ENCODE measurements around the gene CENPP.

CENPP gene

GRCh38 chr9:92615790-92616189 lies 290.0 kb downstream of the CENPP start:
- no peak overlapping the region for H3K9ac ChIP-seq
- no peak overlapping the region for H3K4me2 ChIP-seq (ENCODE audit: low read length)
- H3K4me3 ChIP-seq (ENCODE audit: low read depth, low read length) = no peak overlapping the region
- TF ChIP-seq, protein P1, sequence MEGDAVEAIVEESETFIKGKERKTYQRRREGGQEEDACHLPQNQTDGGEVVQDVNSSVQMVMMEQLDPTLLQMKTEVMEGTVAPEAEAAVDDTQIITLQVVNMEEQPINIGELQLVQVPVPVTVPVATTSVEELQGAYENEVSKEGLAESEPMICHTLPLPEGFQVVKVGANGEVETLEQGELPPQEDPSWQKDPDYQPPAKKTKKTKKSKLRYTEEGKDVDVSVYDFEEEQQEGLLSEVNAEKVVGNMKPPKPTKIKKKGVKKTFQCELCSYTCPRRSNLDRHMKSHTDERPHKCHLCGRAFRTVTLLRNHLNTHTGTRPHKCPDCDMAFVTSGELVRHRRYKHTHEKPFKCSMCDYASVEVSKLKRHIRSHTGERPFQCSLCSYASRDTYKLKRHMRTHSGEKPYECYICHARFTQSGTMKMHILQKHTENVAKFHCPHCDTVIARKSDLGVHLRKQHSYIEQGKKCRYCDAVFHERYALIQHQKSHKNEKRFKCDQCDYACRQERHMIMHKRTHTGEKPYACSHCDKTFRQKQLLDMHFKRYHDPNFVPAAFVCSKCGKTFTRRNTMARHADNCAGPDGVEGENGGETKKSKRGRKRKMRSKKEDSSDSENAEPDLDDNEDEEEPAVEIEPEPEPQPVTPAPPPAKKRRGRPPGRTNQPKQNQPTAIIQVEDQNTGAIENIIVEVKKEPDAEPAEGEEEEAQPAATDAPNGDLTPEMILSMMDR (IDR thresholded peaks at IDR 0.05) = no peak
- no peaks in the 10 kb centered on the region for H3K4me1 ChIP-seq
- no peaks in the 10 kb centered on the region for H3K36me3 ChIP-seq (ENCODE audit: control insufficient read depth, insufficient read depth, low read length)
- H3K27ac ChIP-seq = no peak overlapping the region
- H3K79me2 ChIP-seq = no peaks in the 10 kb centered on the region
- H3K27me3 ChIP-seq (ENCODE audit: control insufficient read depth, insufficient read depth, low read length) = no peaks in the 10 kb centered on the region
- no peak overlapping the region for H2AFZ ChIP-seq
- H3K9me3 ChIP-seq (ENCODE audit: control insufficient read depth, low read length) = no peaks in the 10 kb centered on the region

GRCh38 chr9:92616199-92616641 lies 290.5 kb downstream of the CENPP start:
- Histone ChIP-seq H3K4me1 (no peaks in the 10 kb centered on the region), H3K4me2 (ENCODE audit: low read length) (no peak overlapping the region), H3K27ac (no peak overlapping the region), H3K9me3 (ENCODE audit: control insufficient read depth, low read length) (no peaks in the 10 kb centered on the region), H3K9ac (no peak overlapping the region), H3K27me3 (ENCODE audit: control insufficient read depth, insufficient read depth, low read length) (no peaks in the 10 kb centered on the region), H3K4me3 (ENCODE audit: low read depth, low read length) (no peak overlapping the region), H2AFZ (no peak overlapping the region), H3K79me2 (no peaks in the 10 kb centered on the region), H3K36me3 (ENCODE audit: control insufficient read depth, insufficient read depth, low read length) (no peaks in the 10 kb centered on the region)
- TF ChIP-seq, protein P1 (IDR thresholded peaks at IDR 0.05) = no peak

GRCh38 chr9:92616655-92617111 lies 290.9 kb downstream of the CENPP start:
- H3K9ac ChIP-seq = no peak overlapping the region

GRCh38 chr9:92617195-92617813 lies 291.6 kb downstream of the CENPP start:
- Histone ChIP-seq H3K9me3 (ENCODE audit: control insufficient read depth, low read length) (no peaks in the 10 kb centered on the region), H3K4me2 (ENCODE audit: low read length) (no peak overlapping the region), H3K36me3 (ENCODE audit: control insufficient read depth, insufficient read depth, low read length) (no peaks in the 10 kb centered on the region), H3K4me1 (no peaks in the 10 kb centered on the region), H3K79me2 (no peaks in the 10 kb centered on the region), H3K4me3 (ENCODE audit: low read depth, low read length) (no peak overlapping the region), H3K27ac (no peak overlapping the region), H3K9ac (no peak overlapping the region), H3K27me3 (ENCODE audit: control insufficient read depth, insufficient read depth, low read length) (no peaks in the 10 kb centered on the region), H2AFZ (no peak overlapping the region)
- TF ChIP-seq, protein P1 (IDR thresholded peaks at IDR 0.05) = no peak

More at GRCh38 chr9:92616655-92617111, 290.9 kb downstream of the CENPP start:
- no peaks in the 10 kb centered on the region for H3K36me3 ChIP-seq (ENCODE audit: control insufficient read depth, insufficient read depth, low read length)
- no peaks in the 10 kb centered on the region for H3K4me1 ChIP-seq
- no peaks in the 10 kb centered on the region for H3K79me2 ChIP-seq
- H2AFZ ChIP-seq = no peak overlapping the region
- no peaks in the 10 kb centered on the region for H3K27me3 ChIP-seq (ENCODE audit: control insufficient read depth, insufficient read depth, low read length)
- H3K9me3 ChIP-seq (ENCODE audit: control insufficient read depth, low read length) = no peaks in the 10 kb centered on the region
- no peak overlapping the region for H3K4me2 ChIP-seq (ENCODE audit: low read length)
- H3K4me3 ChIP-seq (ENCODE audit: low read depth, low read length) = no peak overlapping the region
- no peak overlapping the region for H3K27ac ChIP-seq
- TF ChIP-seq, protein P1 (IDR thresholded peaks at IDR 0.05) = no peak

GRCh38 chr9:92617951-92618510 lies 292.3 kb downstream of the CENPP start:
- Histone ChIP-seq H3K4me1 (no peaks in the 10 kb centered on the region), H3K36me3 (ENCODE audit: control insufficient read depth, insufficient read depth, low read length) (no peaks in the 10 kb centered on the region), H3K4me3 (ENCODE audit: low read depth, low read length) (no peak overlapping the region), H3K27ac (no peak overlapping the region), H3K79me2 (no peaks in the 10 kb centered on the region), H3K9ac (no peak overlapping the region), H3K27me3 (ENCODE audit: control insufficient read depth, insufficient read depth, low read length) (no peaks in the 10 kb centered on the region), H3K9me3 (ENCODE audit: control insufficient read depth, low read length) (no peaks in the 10 kb centered on the region), H2AFZ (no peak overlapping the region), H3K4me2 (ENCODE audit: low read length) (no peak overlapping the region)
- TF ChIP-seq, protein P1 (IDR thresholded peaks at IDR 0.05) = no peak
